GM12878 (cell line): ENCODE data around the gene NRIP3. TPM values are rescaled to one million over a fixed set of nuclear protein-coding genes. Genes with fewer than 3 reads are reported as not detected.

ENCODE experiments used
- ATAC-seq: fragments of 200-7000 bp; cut with Tn5 transposase; 3 replicates; pipeline ENCODE4 v1.9.1; 2020; ENCODE audit warnings: mild to moderate bottlenecking, moderate library complexity
- BruUV-seq: library from RNA; stranded (reverse); fragments of 400-500 nt; replicated peaks from 2 replicates; lab custom pipeline; 2021; lab: Mats Ljungman, UMichigan
- CTCF ChIA-PET: fragments of 300-600 bp; sonication (Branson Sonifier 250); formaldehyde crosslinking; extraction: SDS; loops from one replicate; lab custom pipeline; 2021; ENCODE audit warnings: inconsistent platforms; lab: Yijun Ruan, JAX
- POLR2A ChIA-PET: fragments of 350-600 bp; formaldehyde crosslinking; extraction: SDS; loops from one replicate; lab custom pipeline; 2021; ENCODE audit warnings: inconsistent platforms; lab: Charles Lee
- RAD21 ChIA-PET: fragments of 300-600 bp; sonication (Branson Sonifier 250); formaldehyde crosslinking; loops from one replicate; lab custom pipeline; 2023; ENCODE audit warnings: antibody characterized with exemption; ENCODE audit not compliant: unreplicated experiment; lab: Charles Lee
- SMC1A ChIA-PET: fragments of 300-600 bp; sonication (Branson Sonifier 250); formaldehyde crosslinking; loops from one replicate; lab custom pipeline; 2023; ENCODE audit not compliant: unreplicated experiment, uncharacterized antibody; lab: Charles Lee
- DNase-seq: peaks from one replicate; pipeline ENCODE4 v3.0.0-alpha.2; 2011; ENCODE audit warnings: low read depth, low spot score
- FAIRE-seq: peaks from 3 replicates; lab custom pipeline; 2011; peaks lifted over from hg19 to GRCh38; lab: Jason Lieb, UNC
- H2AFZ ChIP-seq: 2 replicates; pipeline ENCODE4 v1.6.0; 2011; ENCODE audit warnings: low read depth, low read length, control low read depth; ENCODE audit not compliant: control insufficient read depth
- H3K27ac ChIP-seq: 2 replicates; pipeline ENCODE4 v1.5.1; 2011; ENCODE audit warnings: control low read depth; ENCODE audit not compliant: control insufficient read depth, insufficient read depth
- H3K27me3 ChIP-seq, 2 experiments: replicated peaks in 1 of 2; 2 replicates each; pipeline versions ENCODE4 v1.6.0 to v1.6.1; 2011; ENCODE audit warnings: low read length in 1 of 2; ENCODE audit not compliant: control insufficient read depth in 2 of 2, insufficient read depth in 2 of 2
- H3K36me3 ChIP-seq, 2 experiments: 2 replicates each; pipeline ENCODE4 v1.5.1; 2011; ENCODE audit warnings: low read length in 1 of 2; ENCODE audit not compliant: control insufficient read depth in 2 of 2, insufficient read depth in 2 of 2
- H3K4me1 ChIP-seq: 2 replicates; pipeline ENCODE4 v1.6.1; 2011; ENCODE audit warnings: mild to moderate bottlenecking, low read length, moderate library complexity, mixed read lengths; ENCODE audit not compliant: control insufficient read depth, insufficient read depth
- H3K4me2 ChIP-seq: 2 replicates; pipeline ENCODE4 v1.6.0; 2011; ENCODE audit warnings: control low read depth; ENCODE audit not compliant: control insufficient read depth, insufficient read depth
- H3K4me3 ChIP-seq: fragments of 200-600 bp; sonication (generic); 2 replicates; pipeline ENCODE4 v1.5.1; 2016
- H3K79me2 ChIP-seq: 2 replicates; pipeline ENCODE4 v1.6.0; 2011; ENCODE audit warnings: low read length; ENCODE audit not compliant: control insufficient read depth, insufficient read depth
- H3K9ac ChIP-seq: 2 replicates; pipeline ENCODE4 v1.8.0; 2011; ENCODE audit warnings: low read length, control low read depth, mixed read lengths; ENCODE audit not compliant: control insufficient read depth, insufficient read depth
- H3K9me3 ChIP-seq: replicated peaks from 3 replicates; pipeline ENCODE4 v1.5.1; 2011; ENCODE audit warnings: mild to moderate bottlenecking, low read length; ENCODE audit not compliant: control insufficient read depth, insufficient read depth
- H4K20me1 ChIP-seq: 2 replicates; pipeline ENCODE4 v1.6.0; 2011; ENCODE audit not compliant: control insufficient read depth, insufficient read depth
- ATF2 ChIP-seq: IDR thresholded peaks from 2 replicates; pipeline ENCODE4 v1.6.1; 2012; ENCODE audit warnings: low read length, inconsistent platforms
- BCL11A ChIP-seq: IDR thresholded peaks from 2 replicates; pipeline ENCODE4 v1.6.1; 2011; ENCODE audit warnings: low read depth, low read length
- BCLAF1 ChIP-seq: fragments of 450-650 bp; IDR thresholded peaks from 2 replicates; pipeline ENCODE4 v1.6.1; 2017; ENCODE audit warnings: antibody characterized with exemption, mild to moderate bottlenecking, moderate library complexity
- CBX5 ChIP-seq: sonication (generic); IDR thresholded peaks from 2 replicates; pipeline ENCODE4 v1.6.1; 2016; ENCODE audit warnings: low read depth, moderate library complexity, mild to moderate bottlenecking, inconsistent platforms
- GABPA ChIP-seq: IDR thresholded peaks from 2 replicates; pipeline ENCODE4 v1.6.1; 2014; ENCODE audit warnings: antibody characterized with exemption, low read depth, mild to moderate bottlenecking, inconsistent platforms
- GATAD2B ChIP-seq: fragments of 450-650 bp; conservative IDR thresholded peaks from 2 replicates; pipeline ENCODE4 v1.6.1; 2017; ENCODE audit warnings: low read depth, mild to moderate bottlenecking, moderate library complexity
- HSF1 ChIP-seq: fragments of 150-350 bp; IDR thresholded peaks from 2 replicates; pipeline ENCODE4 v1.6.1; 2014; ENCODE audit warnings: mild to moderate bottlenecking, low read depth, low read length
- MLLT1 ChIP-seq: fragments of 450-650 bp; IDR thresholded peaks from 2 replicates; pipeline ENCODE4 v1.6.1; 2016; ENCODE audit warnings: mild to moderate bottlenecking
- NR2C1 ChIP-seq: fragments of 450-650 bp; IDR thresholded peaks from 2 replicates; pipeline ENCODE4 v1.6.1; 2017; ENCODE audit warnings: antibody characterized with exemption, mild to moderate bottlenecking, moderate library complexity
- POU2F2 ChIP-seq: IDR thresholded peaks from 3 replicates; pipeline ENCODE4 v1.6.1; 2011; ENCODE audit warnings: low read depth, mild to moderate bottlenecking, low read length, borderline replicate concordance
- RAD21 ChIP-seq: IDR thresholded peaks from 2 replicates; pipeline ENCODE4 v1.6.1; 2011; ENCODE audit warnings: mild to moderate bottlenecking, low read depth, low read length, moderate library complexity; ENCODE audit not compliant: insufficient read depth
- RBBP5 ChIP-seq: fragments of 200-600 bp; sonication (generic); conservative IDR thresholded peaks from 2 replicates; pipeline ENCODE4 v1.6.1; 2016
- RCOR1 ChIP-seq: conservative IDR thresholded peaks from 2 replicates; pipeline ENCODE4 v1.6.1; 2012; ENCODE audit warnings: low read depth, low read length, improper control_type of control experiment
- RELA ChIP-seq: fragments of 450-650 bp; IDR thresholded peaks from 2 replicates; pipeline ENCODE4 v1.8.0; 2014; ENCODE audit warnings: borderline replicate concordance; ENCODE audit not compliant: partially characterized antibody
- STAT1 ChIP-seq: fragments of 450-650 bp; conservative IDR thresholded peaks from 2 replicates; pipeline ENCODE4 v1.6.1; 2014; ENCODE audit warnings: antibody characterized with exemption, mild to moderate bottlenecking
- ZBED1 ChIP-seq: IDR thresholded peaks from 2 replicates; pipeline ENCODE4 v1.6.1; 2016; ENCODE audit warnings: borderline replicate concordance
- ZNF274 ChIP-seq: IDR thresholded peaks from one replicate; pipeline ENCODE4 v1.8.0; 2011; ENCODE audit not compliant: insufficient read length, insufficient read depth
- WGBS: methylation state at CpG from one replicate; pipeline ENCODE4 v1.1.6; 2016; ENCODE audit warnings: low lambda C conversion rate; ENCODE audit not compliant: insufficient replicate concordance, insufficient coverage; ENCODE audit errors: missing lambda C conversion rate; 5-methylcytosine and 5-hydroxymethylcytosine counted together
- in situ Hi-C: fragments of 300-500 bp; cut with MboI; formaldehyde crosslinking; loops from 9 replicates; pipeline ENCODE4 v1.14.3; 2018; ENCODE audit warnings: mixed read lengths
- intact Hi-C: fragments of 100-400 bp; cut with micrococcal nuclease; formaldehyde crosslinking; loops from one replicate; pipeline ENCODE4 v1.14.2; 2022; ENCODE audit not compliant: unreplicated experiment
- polyA plus RNA-seq, 11 experiments: library from polyadenylated mRNA; depleted of rRNA in 4 of 11; unstranded in 6 of 11; stranded (reverse) in 5 of 11; fragments of >200 nt; fragmentation: Nextera tagmentation in 4 of 11; fragmentation: Illumina TruSeq in 1 of 11; extraction: Ambion mirVana in 4 of 11; extraction: Trizol in 1 of 11; gene quantifications; 1 replicate in 1 of 11; 2 replicates in 10 of 11; pipeline versions ENCODE4 v1.2.1 to v1.2.3, GENCODE V29; 2011 to 2016; ENCODE audit warnings: inconsistent platforms in 2 of 11, missing spikeins in 2 of 11, low read depth in 1 of 11
- total RNA-seq, 4 experiments: library from RNA; depleted of rRNA in 3 of 4; stranded (reverse); fragments of >200 nt in 3 of 4; fragmentation: Illumina TruSeq in 1 of 4; extraction: Trizol in 1 of 4; gene quantifications; 2 replicates each; pipeline versions ENCODE4 v1.2.1 to v1.2.3, GENCODE V29; 2013 to 2021

Gene NRIP3
- total and polyA plus RNA-seq, 10 of the 15 experiments (the other 5 are each of a cell fraction or from before 2014, with no cell fraction given) = under 0.01 to 0.25 (median 0.09) TPM; not detected in 7

- CTCF ChIA-PET = interaction anchor here (0.6 to 1.6 kb wide), 3 partner anchors 18 to 751 kb away, joined by 3 to 7 read pairs (median 5); no protein-coding TSS in a partner anchor
- POLR2A ChIA-PET = no interaction called here
- FAIRE-seq = no peak
Observed at GRCh38 chr11:8998017-8998416, 5.8 kb downstream of the NRIP3 start.

More at GRCh38 chr11:8998017-8998416, 5.8 kb downstream of the NRIP3 start:
- H3K4me3 ChIP-seq = no peak overlapping the region
- H3K27me3 ChIP-seq = peaks cover 0 to 4% of the 10 kb centered on the region in 2 experiments; a peak in 3 of 4 replicates
- no peaks in the 10 kb centered on the region for H3K9me3 ChIP-seq
- no peak overlapping the region for H2AFZ ChIP-seq
- H3K27ac ChIP-seq = no peak overlapping the region
- no peak overlapping the region for H3K9ac ChIP-seq
- no peak for TF ChIP-seq ZBED1
- no peak for TF ChIP-seq NR2C1
- TF ChIP-seq GATAD2B = no peak
- TF ChIP-seq POU2F2 = no peak
- no peak for TF ChIP-seq BCL11A
- no peak for TF ChIP-seq RCOR1
- TF ChIP-seq RELA = no peak
- TF ChIP-seq GABPA = no peak
- TF ChIP-seq BCLAF1 = no peak
- no peak for TF ChIP-seq ATF2
- no peak for TF ChIP-seq MLLT1
- TF ChIP-seq CBX5 = no peak
- no peak for TF ChIP-seq STAT1
- TF ChIP-seq ZNF274 = no peak
- TF ChIP-seq HSF1 = no peak
- TF ChIP-seq RAD21 = no peak
- no peak for TF ChIP-seq RBBP5
- TF ChIP-seq, all 136 proteins: peak for 0
- Histone ChIP-seq H3K4me2 (no peak overlapping the region), H3K4me1 (no peaks in the 10 kb centered on the region), H3K36me3 (no peaks in the 10 kb centered on the region), H4K20me1 (no peaks in the 10 kb centered on the region), H3K79me2 (no peaks in the 10 kb centered on the region)
- ATAC-seq = no peak
- WGBS = 40% methylated on average over 2 of the region's 2 CpGs
- ChIA-PET RAD21 (no interaction called here), SMC1A (interaction anchor here (0.9 to 1.2 kb wide), 2 partner anchors 17 to 56 kb away, joined by 3 to 4 read pairs; no protein-coding TSS in a partner anchor)
- in situ Hi-C loops (no loop called here), intact Hi-C loops (no loop called here)
- no TSS peak for BruUV-seq
- DNase-seq = no peak
